ENCODE results near the gene ARHGEF28. TPM values are rescaled to one million over a fixed set of nuclear protein-coding genes. Genes with fewer than 3 reads are reported as not detected.

Gene ARHGEF28
- total RNA-seq, 4 donors from 2014 or later = 16.9 to 29.7 (median 25.7) TPM

- peaks cover 0 to 8% of the 10 kb centered on the region in 2 donors for H3K36me3 ChIP-seq
- H3K4me1 ChIP-seq = peaks cover 9 to 47% (median 19%) of the 10 kb centered on the region in 3 donors
- H3K4me3 ChIP-seq = no peak overlapping the region
- no peaks in the 10 kb centered on the region for H3K27me3 ChIP-seq
- WGBS, 2 donors (ENCODE audit: low coverage in 1 of 2) = 78 to 88% methylated on average over 4 to 7 of the region's 7 CpGs
- TF ChIP-seq POLR2AphosphoS5 (IDR thresholded peaks at IDR 0.05) = no peak
- no peak for TF ChIP-seq EP300 (IDR thresholded peaks at IDR 0.05)
- TF ChIP-seq CTCF (IDR thresholded peaks at IDR 0.05) = no peak
- TF ChIP-seq POLR2A (IDR thresholded peaks at IDR 0.05) = no peak
- H3K27ac ChIP-seq = no peak overlapping the region
- no peak for ATAC-seq
- H3K9me3 ChIP-seq = peaks cover 0 to 4% (median 0%) of the 10 kb centered on the region in 3 donors
These were observed 125.4 kb downstream of the ARHGEF28 start for GRCh38 chr5:73751254-73751914.

- peaks cover 0 to 8% of the 10 kb centered on the region in 2 donors for H3K36me3 ChIP-seq
- no peak overlapping the region for H3K27ac ChIP-seq
- peaks cover 2 to 20% (median 10%) of the 10 kb centered on the region in 3 donors for H3K4me1 ChIP-seq
- 83 to 96% methylated on average over 4 of the region's 4 CpGs for WGBS, 2 donors (ENCODE audit: low coverage in 1 of 2)
- ATAC-seq = no peak
- no peak overlapping the region for H3K4me3 ChIP-seq
- H3K27me3 ChIP-seq = no peaks in the 10 kb centered on the region
- no peaks in the 10 kb centered on the region for H3K9me3 ChIP-seq
- TF ChIP-seq POLR2A (IDR thresholded peaks at IDR 0.05) = no peak
These were observed 128.3 kb downstream of the ARHGEF28 start for GRCh38 chr5:73754254-73754653.

- H3K27ac ChIP-seq = no peak overlapping the region
- H3K36me3 ChIP-seq = peaks cover 0 to 8% of the 10 kb centered on the region in 2 donors
- no peaks in the 10 kb centered on the region for H3K9me3 ChIP-seq
- H3K4me3 ChIP-seq = no peak overlapping the region
- 60 to 91% methylated on average over 1 of the region's 1 CpG for WGBS, 2 donors (ENCODE audit: low coverage in 1 of 2)
- TF ChIP-seq CTCF (IDR thresholded peaks at IDR 0.05) = no peak
- TF ChIP-seq POLR2AphosphoS5 (IDR thresholded peaks at IDR 0.05) = no peak
- TF ChIP-seq POLR2A (IDR thresholded peaks at IDR 0.05) = no peak
- no peak for TF ChIP-seq EP300 (IDR thresholded peaks at IDR 0.05)
- peaks cover 0 to 14% (median 0%) of the 10 kb centered on the region in 3 donors for H3K4me1 ChIP-seq
- no peak for ATAC-seq
- H3K27me3 ChIP-seq = no peaks in the 10 kb centered on the region
These were observed 131.4 kb downstream of the ARHGEF28 start for GRCh38 chr5:73757416-73757815.

GRCh38 chr5:73759771-73760170, 133.8 kb downstream of the ARHGEF28 start:
- 28% methylated on average over 1 of the region's 1 CpG; no CpG with 5 or more reads in 1 of the 2 donors for WGBS, 2 donors (ENCODE audit: low coverage in 1 of 2)
- Histone ChIP-seq H3K36me3 (no peaks in the 10 kb centered on the region), H3K9me3 (no peaks in the 10 kb centered on the region), H3K27me3 (no peaks in the 10 kb centered on the region), H3K27ac (peak overlapping the region; percentile 35 to 66 (median 49)), H3K4me3 (no peak overlapping the region), H3K4me1 (peaks cover 0 to 14% (median 0%) of the 10 kb centered on the region in 3 donors)
- TF ChIP-seq EP300 (IDR thresholded peaks at IDR 0.05) (no peak), CTCF (IDR thresholded peaks at IDR 0.05) (no peak), POLR2AphosphoS5 (IDR thresholded peaks at IDR 0.05) (no peak), POLR2A (IDR thresholded peaks at IDR 0.05) (no peak)
- no peak for ATAC-seq

- TF ChIP-seq CTCF (IDR thresholded peaks at IDR 0.05) = no peak
- TF ChIP-seq POLR2A (IDR thresholded peaks at IDR 0.05) = no peak
- TF ChIP-seq POLR2AphosphoS5 (IDR thresholded peaks at IDR 0.05) = no peak
- no peaks in the 10 kb centered on the region for H3K36me3 ChIP-seq
- no peak overlapping the region for H3K27ac ChIP-seq
- H3K9me3 ChIP-seq = peaks cover 0 to 4% (median 0%) of the 10 kb centered on the region in 3 donors
- peaks cover 0 to 14% (median 0%) of the 10 kb centered on the region in 3 donors for H3K4me1 ChIP-seq
- H3K27me3 ChIP-seq = no peaks in the 10 kb centered on the region
- WGBS, 2 donors (ENCODE audit: low coverage in 1 of 2) = 89 to 91% methylated on average over 4 to 6 of the region's 7 CpGs
- no peak overlapping the region for H3K4me3 ChIP-seq
- no peak for ATAC-seq
These were observed 137.5 kb downstream of the ARHGEF28 start for GRCh38 chr5:73763300-73764032.
